Inflammatory macrophage treated with lipopolysaccharide for 1 hour (primary cell): ENCODE results near the gene IKZF4.
A peak's percentile ranks its signal among the peaks of the same experiment; 100 is the strongest.
"Not testable (repeated sequence)": the region's sequence is repeated elsewhere in the genome, so short reads cannot be mapped to it uniquely, and the experiment has no call there.

Source experiments
- DNase-seq, 2 donors: peaks; one replicate each; pipeline ENCODE4 v3.0.0-alpha.2; 2020 to 2022

The IKZF4 gene

DNA sequence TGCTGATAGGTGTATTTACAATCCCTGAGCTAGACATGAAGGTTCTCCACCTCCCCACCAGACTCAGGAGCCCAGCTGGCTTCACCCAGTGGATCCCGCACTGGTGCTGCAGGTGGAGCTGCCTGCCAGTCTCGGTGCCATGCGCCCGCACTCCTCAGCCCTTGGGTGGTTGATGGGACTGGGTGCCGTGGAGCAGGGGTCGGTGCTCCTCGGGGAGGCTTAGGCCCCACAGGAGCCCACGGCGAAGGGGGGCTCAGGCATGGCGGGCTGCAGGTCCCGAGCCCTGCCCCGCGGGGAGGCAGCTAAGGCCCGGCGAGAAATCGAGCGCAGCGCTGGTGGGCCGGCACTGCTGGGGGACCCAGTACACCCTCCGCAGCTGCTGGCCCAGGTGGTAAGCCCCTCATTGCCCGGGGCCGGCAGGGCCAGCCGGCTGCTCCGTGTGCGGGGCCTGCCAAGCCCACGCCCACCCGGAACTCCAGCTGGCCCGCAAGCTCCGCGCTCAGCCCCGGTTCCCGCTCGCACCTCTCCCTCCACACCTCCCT, 20.8 kb upstream of the IKZF4 start:
- not testable (repeated sequence) for DNase-seq

DNA sequence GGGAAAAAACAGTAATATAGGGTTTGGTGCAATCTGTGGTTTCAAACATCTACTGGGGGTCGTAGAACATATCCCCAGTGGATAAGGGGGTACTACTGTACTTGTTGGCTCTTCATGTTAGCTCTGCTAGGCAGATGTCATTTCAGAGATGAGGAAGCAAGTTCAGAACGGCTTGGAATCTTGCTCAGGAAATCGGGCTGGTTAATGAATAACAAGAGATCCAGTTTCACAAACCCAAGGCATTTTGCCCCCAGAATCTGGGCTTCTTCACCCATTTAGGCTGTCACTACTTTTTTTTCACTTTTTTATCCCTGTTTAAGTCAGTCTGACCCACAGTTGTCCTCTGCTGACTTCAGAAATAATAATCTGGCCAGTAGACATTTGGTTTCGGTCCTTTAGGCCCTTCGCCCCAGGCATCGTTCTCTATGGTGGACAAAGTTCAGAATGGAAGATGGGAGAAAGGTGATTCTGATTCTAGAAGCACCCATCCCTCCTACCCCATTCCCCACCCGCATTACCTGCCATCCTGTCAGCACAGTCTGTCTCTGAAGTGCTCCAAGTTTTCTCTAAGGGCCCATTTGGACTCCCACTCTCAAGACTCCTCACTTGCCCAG, 19.2 kb upstream of the IKZF4 start:
- no peak for DNase-seq

DNA sequence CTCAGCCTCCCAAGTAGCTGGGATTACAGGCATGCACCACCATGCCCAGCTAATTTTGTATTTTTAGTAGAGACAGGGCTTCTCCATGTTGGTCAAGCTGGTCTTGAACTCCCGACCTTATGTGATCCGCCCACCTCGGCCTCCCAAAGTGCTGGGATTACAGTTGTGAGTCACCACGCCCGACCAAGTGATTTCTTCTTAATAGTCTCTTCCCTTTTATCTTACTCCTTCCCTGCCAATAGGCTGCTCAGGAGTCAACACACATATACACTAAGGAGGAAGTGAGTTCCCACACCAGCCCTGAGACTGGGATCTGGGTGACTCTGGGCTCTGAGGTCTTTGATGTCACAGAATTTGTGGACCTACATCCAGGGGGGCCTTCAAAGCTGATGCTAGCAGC, 17.5 kb upstream of the IKZF4 start:
- DNase-seq, result peak; percentile 58 to 82

DNA sequence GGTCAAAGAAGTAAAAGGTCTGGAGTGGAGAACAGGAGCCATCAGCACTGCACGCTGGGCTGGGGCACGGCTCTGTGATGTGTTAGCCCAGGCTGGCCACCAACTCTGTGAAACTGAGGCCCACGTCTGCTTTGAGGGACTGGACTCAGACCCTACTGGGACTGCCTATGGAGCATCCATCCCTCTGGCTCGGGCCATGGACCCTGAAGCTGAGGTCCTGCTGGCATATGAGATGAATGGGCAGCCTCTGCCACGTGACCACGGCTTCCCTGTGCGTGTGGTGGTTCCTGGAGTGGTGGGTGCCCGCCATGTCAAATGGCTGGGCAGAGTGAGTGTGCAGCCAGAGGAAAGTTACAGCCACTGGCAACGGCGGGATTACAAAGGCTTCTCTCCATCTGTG, 16.6 kb upstream of the IKZF4 start:
- no peak for DNase-seq

DNA sequence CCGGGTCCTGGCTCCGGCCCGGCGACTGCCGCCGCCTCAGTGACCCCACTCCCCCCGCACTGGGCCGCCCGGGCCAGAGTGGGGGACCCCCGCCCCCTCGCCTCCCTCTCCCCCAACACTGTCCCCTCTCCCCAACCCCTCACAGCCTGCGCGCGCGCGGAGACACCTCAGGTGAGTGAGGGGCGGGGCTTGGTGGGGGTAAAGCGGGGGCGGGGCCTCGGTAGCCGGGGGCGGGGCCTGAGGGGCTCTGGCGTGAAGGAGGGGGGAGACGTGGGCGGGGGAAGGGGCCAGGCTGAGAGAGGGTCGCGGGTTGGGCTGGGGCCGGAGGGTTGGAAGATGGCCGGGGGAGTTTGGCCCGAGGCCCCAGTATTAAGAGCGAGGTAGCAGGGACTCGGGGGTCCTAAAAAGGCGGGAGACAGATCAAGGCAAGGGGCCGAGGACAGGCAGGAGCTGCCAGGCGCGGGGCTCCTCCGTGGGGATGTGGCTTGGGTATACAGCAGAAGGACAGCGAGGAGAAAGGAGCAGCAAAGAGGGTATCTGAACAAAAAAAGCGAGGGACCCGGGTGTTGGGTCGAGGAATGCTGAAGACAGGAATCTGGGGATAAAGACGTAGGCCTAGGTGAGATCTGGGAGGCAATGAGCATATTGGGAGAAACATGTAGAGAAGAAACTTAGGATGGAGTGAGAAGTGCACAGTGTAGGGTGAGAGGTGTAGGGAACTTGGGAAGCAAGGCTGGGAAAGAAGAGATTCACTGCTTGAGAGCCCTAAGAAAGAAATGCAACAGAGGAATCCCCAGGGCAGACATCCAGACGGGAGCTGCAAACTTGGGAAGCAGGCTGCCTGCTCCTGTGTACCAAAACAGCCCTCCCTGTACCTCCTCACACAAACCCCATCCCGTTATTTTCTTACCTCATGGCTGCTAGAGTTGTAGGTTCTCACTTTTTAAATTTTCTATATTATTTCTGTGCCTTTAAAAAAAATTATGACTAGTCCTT, 13.0 kb upstream of the IKZF4 start:
- DNase-seq, result no peak

DNA sequence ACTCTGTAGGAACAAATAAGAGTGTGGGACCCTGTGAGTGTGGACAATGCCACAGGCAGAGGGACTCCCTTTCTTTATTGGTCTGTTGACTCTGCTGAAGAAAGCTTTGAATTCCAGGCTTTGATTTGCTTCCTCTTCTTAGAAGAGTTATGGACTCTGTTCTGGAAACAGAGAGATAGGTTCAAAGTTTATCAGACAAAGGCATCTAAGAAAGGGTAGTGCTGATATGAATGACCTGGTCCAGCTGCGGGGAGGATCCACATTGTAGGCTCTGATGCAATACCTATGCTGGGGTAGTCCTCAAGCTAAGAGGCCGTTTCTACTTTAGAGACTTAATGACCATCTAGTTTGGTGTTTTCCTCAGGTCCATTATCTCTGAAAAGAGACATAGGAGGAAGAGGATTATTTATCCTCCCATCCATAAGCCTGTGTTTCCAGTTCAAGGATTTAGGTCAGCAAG, 10.7 kb upstream of the IKZF4 start:
- DNase-seq, result no peak

DNA sequence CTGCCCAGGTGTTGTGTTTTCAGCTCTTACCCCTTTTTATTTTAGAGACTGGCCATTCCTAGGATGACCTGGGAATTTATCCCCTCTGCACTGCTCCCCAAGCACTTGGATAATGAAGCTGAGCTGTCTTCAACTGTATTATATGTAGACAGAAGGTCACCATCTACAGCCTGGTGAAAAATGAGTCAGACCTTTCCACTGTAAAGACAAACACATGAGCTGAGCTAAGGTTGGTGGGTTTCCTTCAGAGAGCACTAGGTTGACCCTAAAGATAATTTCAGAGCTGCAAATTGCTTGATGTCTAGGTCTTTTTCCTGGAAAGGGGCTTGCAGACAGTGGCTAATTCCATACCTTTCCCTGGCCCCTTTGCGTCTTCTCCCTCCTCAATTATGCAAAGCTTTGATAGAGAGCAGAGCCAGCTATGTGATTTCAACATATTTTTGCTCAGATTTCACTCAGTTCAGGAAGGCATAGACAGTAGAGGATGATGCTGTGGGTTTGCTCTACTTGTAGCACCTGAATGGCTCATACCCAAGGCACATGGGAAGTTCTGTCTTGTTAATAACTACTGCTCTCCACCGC, 9.2 kb upstream of the IKZF4 start:
- no peak for DNase-seq

DNA sequence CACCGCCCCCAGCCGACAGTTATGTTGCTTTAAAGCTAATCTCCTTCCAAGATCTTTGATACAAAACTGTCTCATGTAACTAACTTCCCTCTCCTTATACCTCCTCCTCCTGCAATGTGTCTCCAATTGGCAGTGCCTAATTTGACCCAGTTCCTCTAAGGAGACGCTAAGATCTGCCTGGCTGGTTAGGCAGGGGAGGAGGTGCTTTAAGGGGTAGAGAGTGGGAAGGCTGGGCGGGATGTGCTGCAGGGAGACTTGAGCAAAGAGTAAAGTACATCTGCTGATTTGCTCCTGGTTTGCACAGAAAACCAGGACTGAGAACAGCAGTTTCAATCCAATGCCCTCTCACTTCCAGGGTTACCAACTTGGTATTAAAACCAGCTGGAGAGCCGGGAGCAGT, 7.4 kb upstream of the IKZF4 start:
- DNase-seq, result no peak

DNA sequence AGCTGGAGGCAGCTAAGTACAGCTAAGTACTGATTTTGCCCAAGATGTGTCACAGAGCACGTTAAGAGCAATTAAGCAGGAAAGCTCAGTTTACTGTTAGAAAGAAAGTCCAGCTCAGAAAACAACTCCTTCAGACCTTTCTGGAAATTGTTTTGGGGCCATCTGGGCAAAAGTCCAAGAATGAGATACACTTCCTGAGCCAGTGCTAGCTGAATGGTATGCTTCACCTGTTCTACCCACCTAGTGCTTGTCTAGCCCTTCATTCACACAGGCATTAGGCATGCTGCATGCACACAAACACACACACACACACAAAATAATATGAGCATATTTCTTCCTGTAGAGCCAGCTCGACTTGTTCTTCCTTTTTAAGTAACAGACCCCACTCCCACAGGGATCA, 6.6 kb upstream of the IKZF4 start:
- no peak for DNase-seq

DNA sequence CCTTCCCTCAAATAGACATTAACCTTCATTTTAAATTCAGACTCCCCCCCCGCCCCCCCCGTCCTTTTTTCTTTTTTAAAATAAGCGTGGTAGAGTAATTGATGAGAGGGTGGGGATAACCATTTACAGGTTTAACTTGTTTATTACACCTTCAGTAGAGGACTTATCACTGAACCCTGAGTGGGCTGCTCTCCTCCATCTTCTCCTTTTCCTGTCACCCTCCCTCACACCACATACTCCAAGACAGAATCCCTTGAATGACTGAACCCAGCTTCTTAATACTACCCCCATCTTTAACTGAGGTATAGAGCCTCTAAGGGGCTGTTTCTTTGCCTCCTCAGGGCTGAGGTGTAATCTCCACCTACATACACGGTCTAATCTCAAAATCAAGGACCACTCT, 3.7 kb upstream of the IKZF4 start:
- DNase-seq, result no peak

DNA sequence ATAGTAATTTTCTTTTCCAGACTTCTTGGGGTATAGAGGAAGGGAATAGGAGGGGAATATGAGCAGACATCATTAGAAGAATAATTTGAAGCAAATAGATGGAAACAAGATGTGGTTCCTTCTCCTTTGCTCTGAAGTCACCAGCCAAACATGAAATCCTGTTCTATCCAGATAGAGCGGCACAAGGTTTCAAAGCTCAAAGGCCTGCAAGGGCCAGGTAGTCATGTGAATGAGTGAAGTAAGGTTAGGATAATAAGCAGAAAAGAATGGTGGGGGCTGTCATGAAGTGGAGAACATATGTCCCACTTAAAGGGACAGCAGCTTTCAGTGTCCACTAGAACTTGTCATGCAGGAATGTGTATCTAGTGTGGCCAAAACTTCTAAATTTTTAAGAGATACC, 2.5 kb upstream of the IKZF4 start:
- DNase-seq, result no peak

DNA sequence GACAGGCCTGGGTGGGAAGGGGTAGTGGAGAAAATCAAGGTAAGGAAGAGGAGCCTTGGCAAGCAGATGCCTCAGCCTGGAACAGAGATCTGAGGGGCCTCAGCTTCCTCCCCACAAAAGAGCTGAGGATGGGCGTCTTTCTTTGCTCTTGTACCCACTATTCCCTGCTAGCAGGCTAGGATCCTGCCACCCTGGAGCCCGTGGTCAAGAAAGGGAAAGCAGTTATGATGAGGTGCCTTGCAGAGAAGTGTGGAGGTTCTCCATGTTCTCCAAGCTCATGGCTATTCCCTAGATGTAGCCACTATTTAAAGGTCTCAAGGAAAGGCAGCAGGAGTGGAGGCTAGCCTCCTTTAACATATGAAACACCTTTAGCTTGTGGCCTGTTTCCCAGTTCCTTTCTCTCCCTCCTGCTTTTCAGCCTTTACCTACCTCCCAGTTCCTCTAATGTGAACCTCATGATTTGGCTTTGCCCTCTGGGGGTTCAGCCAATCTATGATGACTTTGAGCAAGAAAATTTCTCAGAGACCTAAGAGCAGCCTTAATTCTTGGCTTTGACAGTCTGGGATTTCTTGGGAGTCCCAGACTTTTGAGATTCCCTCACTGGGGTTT, 1.1 kb downstream of the IKZF4 start:
- DNase-seq, result peak; percentile 35 to 39

DNA sequence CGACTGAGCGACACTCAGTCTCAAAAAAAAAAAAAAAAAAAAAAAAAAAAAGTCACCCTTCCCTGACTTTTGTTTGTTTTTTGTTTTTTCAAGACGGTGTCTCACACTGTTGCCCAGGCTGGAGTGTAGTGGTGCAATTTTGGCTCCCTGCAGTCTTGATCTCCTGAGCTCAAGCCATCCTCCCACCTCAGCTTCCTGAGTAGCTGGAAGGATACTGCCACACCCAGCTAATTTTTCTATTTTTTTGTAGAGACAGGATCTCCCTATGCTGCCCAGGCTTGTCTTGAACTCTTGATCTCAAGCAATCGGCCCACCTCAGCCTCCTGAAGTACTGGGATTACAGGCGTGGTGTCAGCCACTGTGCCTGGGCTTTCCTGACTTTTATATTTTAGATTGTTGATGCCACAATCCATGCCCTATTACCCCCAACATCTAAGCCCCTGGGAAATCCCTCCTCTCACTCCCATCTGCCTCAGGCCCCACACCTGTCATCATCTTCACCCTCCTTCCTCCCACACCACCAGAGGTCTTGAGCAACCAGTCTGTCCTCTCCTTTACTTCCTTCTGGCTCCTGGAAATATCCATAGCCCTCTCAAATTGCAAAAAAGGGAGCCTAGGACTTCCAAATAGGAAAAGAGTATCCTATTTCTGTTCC, 7.8 kb downstream of the IKZF4 start:
- DNase-seq, result no peak

DNA sequence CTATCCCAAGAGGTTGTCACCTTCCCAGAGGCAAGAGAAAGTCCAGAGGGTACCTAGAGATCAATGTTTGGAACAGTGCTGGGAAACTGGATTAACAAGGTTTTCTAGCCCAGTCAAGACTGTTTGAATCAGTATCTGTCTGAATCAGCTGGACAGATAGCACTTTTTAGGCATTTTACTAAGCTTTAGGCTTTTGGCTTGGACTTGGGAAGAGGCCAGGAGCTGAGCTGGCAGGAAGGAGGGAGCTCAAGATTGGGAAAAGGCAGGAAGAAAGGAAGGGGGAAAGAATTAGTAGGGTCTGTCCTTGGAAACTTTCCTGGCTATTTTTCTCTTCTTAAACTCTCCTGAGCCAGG, 8.3 kb downstream of the IKZF4 start:
- DNase-seq, result no peak

DNA sequence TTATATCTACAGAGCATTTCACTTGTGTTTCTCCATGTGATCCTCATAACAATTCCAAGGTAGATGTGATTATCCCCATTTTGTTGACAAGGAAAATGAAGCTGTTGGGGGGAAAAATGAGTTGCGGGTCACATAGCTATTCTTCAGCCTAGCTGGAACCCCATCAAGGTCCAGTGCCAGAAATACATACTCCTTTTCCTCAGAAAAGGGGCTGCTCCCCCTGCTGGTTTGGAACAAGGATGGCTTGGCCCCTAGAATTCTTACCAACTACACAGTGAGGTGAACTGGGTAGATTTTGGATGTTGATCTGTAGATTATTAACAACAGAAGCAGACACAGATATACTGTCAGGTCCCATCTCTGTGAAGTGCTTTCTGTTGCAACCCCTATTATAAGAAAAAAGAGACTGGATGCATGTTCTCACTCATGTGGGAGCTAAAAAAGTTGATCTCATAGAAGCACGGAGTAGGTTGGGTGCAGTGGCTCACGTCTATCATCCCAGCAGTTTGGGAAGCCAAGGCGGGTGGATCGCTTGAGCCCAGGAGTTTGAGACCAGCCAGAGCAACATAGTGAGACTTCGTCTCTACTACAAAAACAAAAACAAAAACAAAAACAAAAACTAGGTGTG, 8.9 kb downstream of the IKZF4 start:
- DNase-seq, result peak; percentile 44 to 79

DNA sequence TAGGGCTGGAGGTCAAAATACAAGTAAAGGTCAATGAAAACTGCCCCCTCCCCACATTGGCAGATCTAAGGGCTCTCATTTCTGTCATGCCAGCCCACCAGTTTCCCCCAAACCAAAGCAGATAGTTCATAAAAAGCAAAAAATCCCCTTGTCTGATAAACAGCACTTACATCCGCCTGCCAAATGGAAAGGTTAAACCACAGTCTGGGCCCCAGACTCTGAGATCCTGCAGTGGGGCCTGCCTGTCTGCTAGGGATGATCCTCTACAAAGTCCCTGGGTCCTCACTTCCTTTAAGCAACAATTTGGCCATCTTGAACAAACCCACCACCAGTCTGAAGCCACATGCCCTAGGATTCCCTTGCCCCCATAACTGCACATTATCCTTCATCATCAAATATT, 11.1 kb downstream of the IKZF4 start:
- no peak for DNase-seq

DNA sequence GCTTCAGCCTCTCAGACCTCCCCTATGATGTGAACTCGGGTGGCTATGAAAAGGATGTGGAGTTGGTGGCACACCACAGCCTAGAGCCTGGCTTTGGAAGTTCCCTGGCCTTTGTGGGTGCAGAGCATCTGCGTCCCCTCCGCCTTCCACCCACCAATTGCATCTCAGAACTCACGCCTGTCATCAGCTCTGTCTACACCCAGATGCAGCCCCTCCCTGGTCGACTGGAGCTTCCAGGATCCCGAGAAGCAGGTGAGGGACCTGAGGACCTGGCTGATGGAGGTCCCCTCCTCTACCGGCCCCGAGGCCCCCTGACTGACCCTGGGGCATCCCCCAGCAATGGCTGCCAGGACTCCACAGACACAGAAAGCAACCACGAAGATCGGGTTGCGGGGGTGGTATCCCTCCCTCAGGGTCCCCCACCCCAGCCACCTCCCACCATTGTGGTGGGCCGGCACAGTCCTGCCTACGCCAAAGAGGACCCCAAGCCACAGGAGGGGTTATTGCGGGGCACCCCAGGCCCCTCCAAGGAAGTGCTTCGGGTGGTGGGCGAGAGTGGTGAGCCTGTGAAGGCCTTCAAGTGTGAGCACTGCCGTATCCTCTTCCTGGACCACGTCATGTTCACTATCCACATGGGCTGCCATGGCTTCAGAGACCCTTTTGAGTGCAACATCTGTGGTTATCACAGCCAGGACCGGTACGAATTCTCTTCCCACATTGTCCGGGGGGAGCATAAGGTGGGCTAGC, 13.9 kb downstream of the IKZF4 start:
- DNase-seq, result no peak

DNA sequence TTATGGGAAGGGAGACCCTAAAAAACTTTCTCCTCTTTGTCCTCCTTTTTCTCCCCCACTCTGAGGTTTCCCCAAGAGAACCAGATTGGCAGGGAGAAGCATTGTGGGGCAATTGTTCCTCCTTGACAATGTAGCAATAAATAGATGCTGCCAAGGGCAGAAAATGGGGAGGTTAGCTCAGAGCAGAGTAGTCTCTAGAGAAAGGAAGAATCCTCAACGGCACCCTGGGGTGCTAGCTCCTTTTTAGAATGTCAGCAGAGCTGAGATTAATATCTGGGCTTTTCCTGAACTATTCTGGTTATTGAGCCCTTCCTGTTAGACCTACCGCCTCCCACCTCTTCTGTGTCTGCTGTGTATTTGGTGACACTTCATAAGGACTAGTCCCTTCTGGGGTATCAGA, 16.3 kb downstream of the IKZF4 start:
- no peak for DNase-seq

DNA sequence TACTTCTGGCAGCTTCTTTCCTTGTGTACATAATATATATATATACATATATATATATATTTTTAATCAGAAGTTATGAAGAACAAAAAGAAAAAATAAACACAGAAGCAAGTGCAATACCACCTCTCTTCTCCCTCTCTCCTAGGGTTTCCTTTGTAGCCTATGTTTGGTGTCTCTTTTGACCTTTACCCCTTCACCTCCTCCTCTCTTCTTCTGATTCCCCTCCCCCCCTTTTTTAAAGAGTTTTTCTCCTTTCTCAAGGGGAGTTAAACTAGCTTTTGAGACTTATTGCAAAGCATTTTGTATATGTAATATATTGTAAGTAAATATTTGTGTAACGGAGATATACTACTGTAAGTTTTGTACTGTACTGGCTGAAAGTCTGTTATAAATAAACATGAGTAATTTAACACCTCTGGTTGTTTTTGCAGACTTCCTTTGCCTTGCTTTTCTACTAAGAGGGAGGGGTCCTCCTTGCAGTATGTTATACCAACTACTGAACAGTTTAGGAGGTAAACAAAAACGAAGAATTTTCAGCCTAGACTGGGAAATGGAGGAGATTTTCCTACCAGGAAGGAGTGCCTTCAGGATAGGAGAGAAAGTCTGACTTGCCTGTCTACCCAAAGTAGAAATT, 17.3 kb downstream of the IKZF4 start:
- no peak for DNase-seq

DNA sequence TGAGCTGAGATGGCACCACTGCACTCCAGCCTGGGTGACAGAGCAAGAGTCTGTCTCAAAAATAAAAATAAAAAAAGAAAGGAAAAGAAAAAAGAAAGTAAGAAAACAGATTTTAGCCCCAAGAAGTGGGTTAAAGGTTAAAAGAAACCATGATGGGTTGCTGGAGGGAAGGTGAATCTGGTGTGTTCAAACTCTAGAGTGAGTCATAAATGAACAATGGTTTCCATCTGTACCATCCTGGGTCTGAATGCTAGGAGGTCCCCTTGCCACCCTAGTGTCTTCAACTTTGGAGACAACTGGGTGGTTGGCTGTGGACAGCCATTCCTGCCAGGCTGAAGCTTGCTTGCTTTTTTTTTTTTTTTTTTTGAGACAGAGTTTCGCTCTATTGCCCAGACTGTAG, 19.3 kb downstream of the IKZF4 start:
- DNase-seq, result no peak

DNA sequence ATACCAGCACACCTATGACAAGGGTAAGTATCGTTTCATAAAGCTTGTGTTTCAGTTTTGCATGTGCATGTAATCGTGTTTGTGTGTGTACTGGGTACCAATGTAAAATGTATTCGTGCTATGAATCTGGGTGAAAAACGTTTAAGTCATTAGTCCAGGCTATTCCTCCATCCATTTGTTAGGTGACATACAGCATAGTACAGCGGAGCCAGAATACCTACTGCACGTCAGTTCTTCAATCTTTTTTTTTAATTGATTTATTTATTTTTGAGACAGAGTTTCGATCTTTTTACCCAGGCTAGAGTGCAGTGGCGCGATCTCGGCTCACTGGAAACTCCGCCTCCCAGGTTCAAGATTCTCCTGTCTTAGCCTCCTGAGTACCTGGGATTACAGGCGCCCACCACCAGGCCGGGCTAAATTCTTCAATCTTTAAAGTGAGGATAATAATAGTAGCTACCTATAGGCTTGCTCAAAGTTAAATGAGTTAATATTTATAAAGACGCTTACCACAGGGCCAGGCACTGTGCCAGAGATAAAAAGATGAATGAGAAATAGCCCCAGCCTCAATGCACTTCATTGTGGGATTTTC, 20.2 kb downstream of the IKZF4 start:
- no peak for DNase-seq
